SK-N-SH (cell line): ENCODE measurements around the gene STARD13. TPM values are rescaled to one million over a fixed set of nuclear protein-coding genes. Genes with fewer than 3 reads are reported as not detected.

Experiments
- CTCF ChIA-PET: fragments of 300-600, 350-600 bp; formaldehyde crosslinking; extraction: SDS; loops from one replicate; lab custom pipeline; 2021; lab: Yijun Ruan, JAX
- POLR2A ChIA-PET: fragments of 350-600 bp; sonication (Branson Sonifier 250); formaldehyde crosslinking; extraction: SDS; loops from one replicate; lab custom pipeline; 2020; ENCODE audit warnings: antibody characterized with exemption, inconsistent platforms; lab: Yijun Ruan, JAX
- DNase-seq: peaks from one replicate; pipeline ENCODE4 v3.0.0; 2012
- H2AFZ ChIP-seq: fragments of 200-600 bp; sonication (generic); 2 replicates; pipeline ENCODE4 v1.8.1; 2016; ENCODE audit warnings: antibody characterized with exemption, mild to moderate bottlenecking, low read depth
- H3F3A ChIP-seq: fragments of 200-600 bp; sonication (generic); replicated peaks from 2 replicates; pipeline ENCODE3; 2016; ENCODE audit warnings: antibody characterized with exemption, mild to moderate bottlenecking; ENCODE audit not compliant: insufficient read depth
- H3K27ac ChIP-seq, 2 experiments: fragments of 200-500 bp in 1 of 2; fragments of 200-600 bp in 1 of 2; sonication (Bioruptor generic) in 1 of 2; sonication (generic), shearing (Covaris generic) in 1 of 2; 2 replicates each; pipeline versions ENCODE4 v1.5.1 to v1.6.1; 2014 to 2016; ENCODE audit warnings: low read depth in 2 of 2, inconsistent platforms in 1 of 2, low read length in 1 of 2, mild to moderate bottlenecking in 1 of 2, mixed read lengths in 1 of 2
- H3K27me3 ChIP-seq: fragments of 200-600 bp; sonication (generic), shearing (Covaris generic); 2 replicates; pipeline ENCODE4 v1.6.1; 2016; ENCODE audit warnings: mixed run types; ENCODE audit not compliant: insufficient read depth
- H3K36me3 ChIP-seq, 2 experiments: fragments of 200-500 bp in 1 of 2; fragments of 200-600 bp in 1 of 2; sonication (Bioruptor generic) in 1 of 2; sonication (generic) in 1 of 2; replicated peaks in 1 of 2; 2 replicates each; pipeline versions ENCODE3 to v1.5.1; 2014 to 2016; ENCODE audit warnings: low read length in 1 of 2, mild to moderate bottlenecking in 1 of 2; ENCODE audit not compliant: insufficient read depth in 2 of 2, control insufficient read depth in 1 of 2
- H3K4me1 ChIP-seq, 2 experiments: fragments of 200-500 bp in 1 of 2; fragments of 200-600 bp in 1 of 2; sonication (Bioruptor generic) in 1 of 2; sonication (generic), shearing (Covaris generic) in 1 of 2; 2 replicates each; pipeline versions ENCODE4 v1.5.1 to v1.6.1; 2014 to 2016; ENCODE audit warnings: low read depth in 1 of 2, low read length in 1 of 2, mixed run types in 1 of 2; ENCODE audit not compliant: insufficient read depth in 2 of 2, control insufficient read depth in 1 of 2
- H3K4me2 ChIP-seq: fragments of 200-600 bp; sonication (generic), shearing (Covaris generic); 2 replicates; pipeline ENCODE4 v1.6.1; 2017; ENCODE audit warnings: mixed run types
- H3K4me3 ChIP-seq, 2 experiments: fragments of 200-500 bp in 1 of 2; fragments of 200-600 bp in 1 of 2; sonication (Bioruptor generic) in 1 of 2; sonication (generic), shearing (Covaris generic) in 1 of 2; 2 replicates each; pipeline versions ENCODE4 v1.5.1 to v1.8.1; 2014 to 2016; ENCODE audit warnings: low read depth in 2 of 2, inconsistent platforms in 1 of 2, low read length in 1 of 2, mild to moderate bottlenecking in 1 of 2, mixed read lengths in 1 of 2, moderate library complexity in 1 of 2
- H3K79me2 ChIP-seq: fragments of 200-600 bp; sonication (generic); 2 replicates; pipeline ENCODE4 v1.8.1; 2017; ENCODE audit warnings: mild to moderate bottlenecking; ENCODE audit not compliant: insufficient read depth
- H3K9ac ChIP-seq: fragments of 200-600 bp; sonication (generic); 2 replicates; pipeline ENCODE4 v1.6.1; 2017; ENCODE audit warnings: mixed run types
- H3K9me2 ChIP-seq: fragments of 200-600 bp; sonication (generic); 2 replicates; pipeline ENCODE4 v1.6.1; 2017; ENCODE audit warnings: mixed run types
- H3K9me3 ChIP-seq: fragments of 200-600 bp; sonication (generic); 2 replicates; pipeline ENCODE4 v1.6.1; 2017; ENCODE audit warnings: mixed run types, mild to moderate bottlenecking, moderate library complexity
- H4K20me1 ChIP-seq: fragments of 200-600 bp; sonication (generic); 2 replicates; pipeline ENCODE4 v1.6.1; 2017; ENCODE audit warnings: mild to moderate bottlenecking, mixed run types; ENCODE audit not compliant: insufficient read depth
- ELF1 ChIP-seq: IDR thresholded peaks from 2 replicates; pipeline ENCODE4 v1.4.0; 2012
- FOSL2 ChIP-seq: IDR thresholded peaks from 2 replicates; pipeline ENCODE4 v1.4.0; 2012; ENCODE audit warnings: low read depth, mild to moderate bottlenecking, moderate library complexity, borderline replicate concordance
- GABPA ChIP-seq: IDR thresholded peaks from 2 replicates; pipeline ENCODE4 v1.4.0; 2012; ENCODE audit warnings: low read depth, mild to moderate bottlenecking
- MEF2A ChIP-seq: IDR thresholded peaks from 2 replicates; pipeline ENCODE4 v1.4.0; 2012; ENCODE audit warnings: low read depth, borderline replicate concordance
- RAD21 ChIP-seq: IDR thresholded peaks from 2 replicates; pipeline ENCODE4 v1.6.1; 2012; ENCODE audit warnings: mild to moderate bottlenecking, low read length
- RCOR1 ChIP-seq: fragments of 150-350 bp; IDR thresholded peaks from 2 replicates; pipeline ENCODE4 v1.6.1; 2017; ENCODE audit warnings: antibody characterized with exemption, low read length
- RFX5 ChIP-seq: IDR thresholded peaks from 2 replicates; pipeline ENCODE4 v1.6.1; 2012; ENCODE audit warnings: mild to moderate bottlenecking, improper control_type of control experiment, low read length
- SIN3A ChIP-seq: IDR thresholded peaks from 2 replicates; pipeline ENCODE4 v1.6.1; 2012; ENCODE audit warnings: low read depth, mild to moderate bottlenecking, low read length, moderate library complexity, borderline replicate concordance
- SMC3 ChIP-seq: IDR thresholded peaks from 2 replicates; pipeline ENCODE4 v1.6.1; 2012; ENCODE audit warnings: low read depth, low read length, improper control_type of control experiment
- WGBS: methylation state at CpG from one replicate; pipeline ENCODE4 v1.1.6; 2017; ENCODE audit warnings: low lambda C conversion rate; 5-methylcytosine and 5-hydroxymethylcytosine counted together
- polyA plus RNA-seq, 3 experiments: library from polyadenylated mRNA; depleted of rRNA; stranded (reverse); fragments of >200 nt; gene quantifications; 2 replicates each; pipeline ENCODE4 v1.2.3, GENCODE V29; 2012
- TF ChIP-seq, protein P1 (sequence below): IDR thresholded peaks from 2 replicates; pipeline ENCODE4; 2012
- TF ChIP-seq, protein P2 (sequence below): IDR thresholded peaks from 2 replicates; pipeline ENCODE4 v1.4.0; 2012; ENCODE audit warnings: low read depth, borderline replicate concordance
- TF ChIP-seq, protein P3 (sequence below): fragments of 200-600 bp; sonication (generic); IDR thresholded peaks from 2 replicates; pipeline ENCODE4 v1.6.1; 2017; ENCODE audit warnings: antibody characterized with exemption, mild to moderate bottlenecking, moderate library complexity
- TF ChIP-seq, protein P4 (sequence below): fragments of 150-350 bp; IDR thresholded peaks from 2 replicates; pipeline ENCODE4 v1.6.1; 2017; ENCODE audit warnings: antibody characterized with exemption, low read length, low read depth, borderline replicate concordance

Gene STARD13
- polyA plus RNA-seq, 1 of the 3 experiments (the other 2 are of a cell fraction), result 5.7 TPM

DNA sequence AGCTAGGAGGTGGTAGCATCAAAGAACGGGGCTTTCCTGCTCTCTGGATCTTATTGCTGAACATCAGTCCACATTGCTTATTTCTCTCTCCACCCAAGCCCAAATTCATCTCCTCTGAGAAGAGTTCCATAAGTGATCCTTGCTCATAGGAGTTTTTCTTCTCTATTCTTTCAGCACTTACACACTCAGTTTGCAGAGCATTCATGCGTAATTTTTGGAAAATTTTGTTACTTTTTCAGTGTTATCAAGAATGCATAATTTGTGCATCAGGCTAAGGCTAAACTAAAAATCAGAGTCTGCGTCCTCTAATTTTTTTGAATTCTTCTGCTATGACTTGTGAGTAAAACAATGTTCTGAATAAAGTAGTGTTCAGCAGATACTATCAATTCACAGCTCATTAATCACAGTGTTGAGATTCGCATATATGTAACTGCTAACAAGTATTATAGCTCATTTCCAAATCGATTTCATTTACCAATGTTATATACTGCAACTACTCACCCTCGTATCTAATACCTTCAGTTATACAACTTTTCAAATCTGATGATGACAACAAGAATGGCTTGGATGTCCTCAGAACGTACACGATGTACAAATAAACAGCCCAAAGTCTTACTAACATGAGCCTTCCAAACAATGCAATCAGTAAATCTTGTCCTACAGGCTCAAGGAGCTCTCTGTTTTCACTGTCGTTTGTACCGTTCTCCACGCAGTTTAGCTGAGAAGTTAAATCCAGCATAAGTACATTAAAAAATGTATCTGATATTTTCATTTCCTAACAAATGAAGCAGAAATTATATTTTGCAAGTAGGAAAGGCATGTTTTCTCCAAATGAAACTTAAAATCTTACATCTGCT, 36.4 kb upstream of the STARD13 start:
- H2AFZ ChIP-seq, result no peak overlapping the region
- WGBS, result 85% methylated on average over 11 of the region's 11 CpGs
- H3K4me1 ChIP-seq, result no peaks in the 10 kb centered on the region; a peak in 2 of 4 replicates
- CTCF ChIA-PET, result no interaction called here
- no peak overlapping the region for H3K9ac ChIP-seq
- DNase-seq, result no peak
- peaks cover 6% of the 10 kb centered on the region for H3F3A ChIP-seq
- TF ChIP-seq RFX5, result no peak
- TF ChIP-seq, protein P1, sequence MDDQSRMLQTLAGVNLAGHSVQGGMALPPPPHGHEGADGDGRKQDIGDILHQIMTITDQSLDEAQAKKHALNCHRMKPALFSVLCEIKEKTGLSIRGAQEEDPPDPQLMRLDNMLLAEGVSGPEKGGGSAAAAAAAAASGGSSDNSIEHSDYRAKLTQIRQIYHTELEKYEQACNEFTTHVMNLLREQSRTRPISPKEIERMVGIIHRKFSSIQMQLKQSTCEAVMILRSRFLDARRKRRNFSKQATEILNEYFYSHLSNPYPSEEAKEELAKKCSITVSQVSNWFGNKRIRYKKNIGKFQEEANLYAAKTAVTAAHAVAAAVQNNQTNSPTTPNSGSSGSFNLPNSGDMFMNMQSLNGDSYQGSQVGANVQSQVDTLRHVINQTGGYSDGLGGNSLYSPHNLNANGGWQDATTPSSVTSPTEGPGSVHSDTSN, result no peak
- TF ChIP-seq GABPA, result no peak
- TF ChIP-seq, protein P2, sequence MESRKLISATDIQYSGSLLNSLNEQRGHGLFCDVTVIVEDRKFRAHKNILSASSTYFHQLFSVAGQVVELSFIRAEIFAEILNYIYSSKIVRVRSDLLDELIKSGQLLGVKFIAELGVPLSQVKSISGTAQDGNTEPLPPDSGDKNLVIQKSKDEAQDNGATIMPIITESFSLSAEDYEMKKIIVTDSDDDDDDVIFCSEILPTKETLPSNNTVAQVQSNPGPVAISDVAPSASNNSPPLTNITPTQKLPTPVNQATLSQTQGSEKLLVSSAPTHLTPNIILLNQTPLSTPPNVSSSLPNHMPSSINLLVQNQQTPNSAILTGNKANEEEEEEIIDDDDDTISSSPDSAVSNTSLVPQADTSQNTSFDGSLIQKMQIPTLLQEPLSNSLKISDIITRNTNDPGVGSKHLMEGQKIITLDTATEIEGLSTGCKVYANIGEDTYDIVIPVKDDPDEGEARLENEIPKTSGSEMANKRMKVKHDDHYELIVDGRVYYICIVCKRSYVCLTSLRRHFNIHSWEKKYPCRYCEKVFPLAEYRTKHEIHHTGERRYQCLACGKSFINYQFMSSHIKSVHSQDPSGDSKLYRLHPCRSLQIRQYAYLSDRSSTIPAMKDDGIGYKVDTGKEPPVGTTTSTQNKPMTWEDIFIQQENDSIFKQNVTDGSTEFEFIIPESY, result no peak
- TF ChIP-seq SIN3A, result no peak
- TF ChIP-seq ELF1, result no peak
- TF ChIP-seq RCOR1, result no peak
- TF ChIP-seq, protein P3, sequence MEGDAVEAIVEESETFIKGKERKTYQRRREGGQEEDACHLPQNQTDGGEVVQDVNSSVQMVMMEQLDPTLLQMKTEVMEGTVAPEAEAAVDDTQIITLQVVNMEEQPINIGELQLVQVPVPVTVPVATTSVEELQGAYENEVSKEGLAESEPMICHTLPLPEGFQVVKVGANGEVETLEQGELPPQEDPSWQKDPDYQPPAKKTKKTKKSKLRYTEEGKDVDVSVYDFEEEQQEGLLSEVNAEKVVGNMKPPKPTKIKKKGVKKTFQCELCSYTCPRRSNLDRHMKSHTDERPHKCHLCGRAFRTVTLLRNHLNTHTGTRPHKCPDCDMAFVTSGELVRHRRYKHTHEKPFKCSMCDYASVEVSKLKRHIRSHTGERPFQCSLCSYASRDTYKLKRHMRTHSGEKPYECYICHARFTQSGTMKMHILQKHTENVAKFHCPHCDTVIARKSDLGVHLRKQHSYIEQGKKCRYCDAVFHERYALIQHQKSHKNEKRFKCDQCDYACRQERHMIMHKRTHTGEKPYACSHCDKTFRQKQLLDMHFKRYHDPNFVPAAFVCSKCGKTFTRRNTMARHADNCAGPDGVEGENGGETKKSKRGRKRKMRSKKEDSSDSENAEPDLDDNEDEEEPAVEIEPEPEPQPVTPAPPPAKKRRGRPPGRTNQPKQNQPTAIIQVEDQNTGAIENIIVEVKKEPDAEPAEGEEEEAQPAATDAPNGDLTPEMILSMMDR, result no peak
- TF ChIP-seq SMC3, result no peak
- no peak for TF ChIP-seq RAD21
- TF ChIP-seq, protein P4, sequence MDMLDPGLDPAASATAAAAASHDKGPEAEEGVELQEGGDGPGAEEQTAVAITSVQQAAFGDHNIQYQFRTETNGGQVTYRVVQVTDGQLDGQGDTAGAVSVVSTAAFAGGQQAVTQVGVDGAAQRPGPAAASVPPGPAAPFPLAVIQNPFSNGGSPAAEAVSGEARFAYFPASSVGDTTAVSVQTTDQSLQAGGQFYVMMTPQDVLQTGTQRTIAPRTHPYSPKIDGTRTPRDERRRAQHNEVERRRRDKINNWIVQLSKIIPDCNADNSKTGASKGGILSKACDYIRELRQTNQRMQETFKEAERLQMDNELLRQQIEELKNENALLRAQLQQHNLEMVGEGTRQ, result no peak
- no peak for TF ChIP-seq FOSL2
- TF ChIP-seq MEF2A, result no peak
- TF ChIP-seq, all 33 proteins: peak for 0
- no peak overlapping the region for H3K4me2 ChIP-seq
- H3K9me2 ChIP-seq, result no peaks in the 10 kb centered on the region
- no peaks in the 10 kb centered on the region for H3K79me2 ChIP-seq
- H4K20me1 ChIP-seq, result no peaks in the 10 kb centered on the region
- H3K27me3 ChIP-seq, result no peaks in the 10 kb centered on the region
- no peaks in the 10 kb centered on the region for H3K36me3 ChIP-seq
- POLR2A ChIA-PET, result no interaction called here
- no peaks in the 10 kb centered on the region for H3K9me3 ChIP-seq
- no peak overlapping the region for H3K4me3 ChIP-seq
- H3K27ac ChIP-seq, result no peak overlapping the region
